HG02870 (cell line): ENCODE data around the gene STAC3.
A peak's percentile ranks its signal among the peaks of the same experiment; 100 is the strongest.

Experiments used
- ATAC-seq: cut with Tn5 transposase; IDR thresholded peaks from one replicate; pipeline ENCODE4 v1.9.1; 2021; ENCODE audit warnings: mild to moderate bottlenecking, moderate library complexity; ENCODE audit not compliant: unreplicated experiment

Gene STAC3

DNA sequence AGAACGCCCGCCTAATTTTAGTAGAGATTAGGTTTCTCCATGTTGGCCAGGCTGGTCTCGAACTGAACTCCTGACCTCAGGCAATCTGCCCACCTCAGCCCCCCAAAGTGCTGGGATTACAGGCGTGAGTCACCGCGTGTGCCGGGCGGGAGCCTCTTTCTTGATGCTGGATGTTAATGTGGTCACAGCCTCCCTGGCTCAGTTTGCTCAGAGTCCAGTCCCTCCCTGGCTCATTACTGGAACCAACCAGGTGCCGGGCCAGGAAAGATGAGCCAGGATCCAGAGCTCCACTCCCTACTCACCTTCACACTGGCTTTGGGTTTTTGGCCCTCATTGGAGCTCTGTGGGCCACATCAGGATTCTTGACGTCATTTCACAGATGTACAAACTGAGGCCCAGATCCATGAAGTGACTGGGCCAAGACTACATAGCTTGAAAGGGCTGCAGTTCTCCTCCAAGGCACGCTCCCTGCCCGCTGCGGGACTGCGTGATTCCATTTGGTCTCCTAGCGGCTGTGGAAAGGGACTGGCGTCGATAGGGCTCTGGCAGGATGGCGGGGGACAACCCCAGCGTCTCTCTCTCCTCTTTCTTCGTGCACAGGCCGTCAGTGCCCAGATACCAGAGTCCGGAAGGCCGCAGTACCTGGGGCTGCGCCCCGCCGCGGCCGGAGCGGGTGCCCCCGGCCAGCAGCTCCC, 26.6 kb downstream of the STAC3 start:
- no peak for ATAC-seq

DNA sequence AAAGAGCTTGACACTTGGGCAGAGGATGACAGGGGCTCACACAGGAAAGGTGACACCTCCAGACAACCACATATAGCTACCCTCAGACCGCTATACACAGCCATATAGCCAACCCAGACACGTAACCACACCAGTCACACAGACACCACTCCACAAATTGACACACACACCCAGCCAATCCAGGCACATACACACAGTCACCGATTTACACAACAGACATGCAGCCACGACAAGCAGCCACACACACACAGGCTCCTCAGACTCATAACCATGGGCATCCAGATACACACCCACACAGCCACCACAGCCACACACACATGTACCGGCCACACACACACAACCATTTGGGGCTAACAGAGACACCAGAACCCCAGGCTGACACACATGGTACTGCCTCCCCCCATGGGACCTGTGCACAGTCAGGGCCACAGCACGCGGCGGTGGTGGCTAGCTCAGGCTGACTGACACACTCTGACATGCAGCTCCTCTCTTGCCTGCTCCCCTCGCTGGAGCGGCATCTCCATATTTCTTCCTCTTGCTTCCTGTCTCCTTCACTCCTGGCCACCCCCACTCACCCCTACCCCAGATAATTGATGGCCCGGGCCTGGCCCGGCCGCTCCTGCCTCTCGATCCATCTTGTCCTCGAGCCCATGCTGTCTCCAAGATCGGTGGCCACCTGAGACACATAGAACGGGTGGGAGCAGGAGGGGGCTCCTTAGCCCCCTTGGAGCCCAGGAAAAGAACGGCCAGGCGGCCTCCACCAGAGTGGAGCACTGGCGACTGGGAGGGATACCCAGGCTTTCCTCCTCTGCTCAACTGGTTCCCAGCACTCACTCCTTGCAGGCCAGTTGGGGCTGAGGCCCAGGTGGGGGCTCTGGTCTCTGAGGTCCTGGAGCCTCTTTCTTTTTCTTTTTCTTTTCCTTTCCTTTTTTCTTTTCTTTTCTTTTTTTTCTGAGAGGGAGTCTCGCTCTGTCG, 27.5 kb downstream of the STAC3 start:
- no peak for ATAC-seq

DNA sequence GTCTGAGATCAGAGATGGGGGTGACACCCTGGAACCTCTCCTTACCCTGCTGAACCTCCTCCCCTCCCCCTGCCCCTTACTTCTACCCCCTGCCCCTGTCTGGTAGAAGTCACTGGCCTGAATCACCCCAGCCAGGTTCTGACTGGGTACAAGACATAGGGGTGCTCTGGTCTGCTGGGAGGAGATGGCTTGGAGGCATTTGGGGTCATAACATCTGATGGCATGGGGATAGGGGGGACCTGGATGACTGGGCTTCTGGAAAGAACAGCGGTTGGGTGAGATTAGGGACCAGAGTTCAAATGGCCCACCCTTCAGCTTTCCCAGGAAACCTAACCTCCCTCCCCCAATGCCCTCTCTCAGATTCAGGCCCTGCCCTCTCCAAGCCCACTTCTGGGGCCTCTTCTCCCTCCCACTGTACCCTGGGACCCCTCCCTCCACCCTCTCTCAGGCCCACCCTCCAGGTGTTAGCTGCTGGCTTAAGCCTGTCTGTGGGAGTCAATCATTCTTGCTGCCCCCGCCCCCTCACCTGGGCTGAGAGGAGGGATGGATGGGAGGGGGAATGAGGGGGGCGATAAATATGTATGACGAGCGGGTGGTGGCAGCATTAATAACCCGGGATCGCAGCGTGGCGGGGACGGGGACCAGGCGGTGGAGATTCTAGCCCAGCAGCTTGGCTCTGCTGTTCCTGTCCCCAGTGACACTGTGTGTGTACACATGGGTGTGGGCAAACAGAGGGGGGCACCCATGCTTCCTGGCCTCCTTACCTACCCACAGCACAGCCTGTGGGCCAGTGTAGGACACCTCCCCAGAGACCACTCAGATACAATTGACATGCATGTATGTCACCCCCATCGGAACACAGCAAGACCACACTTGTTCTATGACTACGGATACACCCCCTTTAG, 28.4 kb downstream of the STAC3 start:
- ATAC-seq: no peak

- ATAC-seq: no peak
These were observed 29.6 kb downstream of the STAC3 start for GRCh38 chr12:57221169-57221917.

- no peak for ATAC-seq
These were observed 30.2 kb downstream of the STAC3 start for GRCh38 chr12:57220770-57221168.

GRCh38 chr12:57219993-57220754, 30.8 kb downstream of the STAC3 start:
- ATAC-seq: no peak

GRCh38 chr12:57219205-57219992, 31.6 kb downstream of the STAC3 start:
- ATAC-seq: no peak

DNA sequence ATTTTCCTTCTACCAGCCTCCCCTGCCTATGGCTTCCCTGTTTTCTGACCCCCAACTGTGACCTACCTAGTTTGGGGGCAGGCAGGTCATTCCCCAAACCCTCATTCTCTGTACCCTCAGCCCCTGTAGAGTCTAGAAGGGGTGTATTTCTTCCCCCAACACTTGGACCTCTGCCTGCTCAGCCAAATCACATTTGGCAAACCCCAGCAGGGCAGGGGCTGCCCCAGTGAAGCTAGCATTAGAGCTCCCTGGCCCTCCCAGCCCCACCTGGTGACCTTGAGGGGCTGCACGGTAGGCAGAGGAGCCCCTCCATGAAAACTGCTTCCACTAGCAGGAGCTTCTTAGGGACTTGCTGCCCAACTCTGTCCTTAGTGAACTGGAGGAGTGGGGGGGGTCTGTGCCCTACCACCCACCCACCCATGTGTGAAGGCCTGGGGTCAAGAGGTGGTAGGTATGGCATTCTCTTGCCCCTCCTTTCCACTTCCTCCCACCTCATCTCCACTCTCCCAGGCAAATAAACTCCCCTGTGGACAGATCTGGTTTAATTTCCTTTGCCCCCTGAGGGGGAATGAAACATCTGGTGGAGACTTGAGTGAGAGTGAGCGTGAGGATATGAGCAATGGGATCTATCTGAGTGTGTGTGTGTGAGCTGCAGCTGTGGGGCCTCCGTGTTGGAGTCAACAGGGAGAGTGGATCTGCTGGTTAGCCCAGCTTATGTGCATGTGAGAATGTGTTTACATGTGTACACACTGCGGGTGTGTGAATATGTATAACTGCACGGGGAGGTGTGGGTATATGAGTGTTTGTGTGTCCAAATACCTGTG, 32.7 kb downstream of the STAC3 start:
- ATAC-seq: no peak

GRCh38 chr12:57216921-57217879, 33.8 kb downstream of the STAC3 start:
- no peak for ATAC-seq

GRCh38 chr12:57216014-57216911, 34.7 kb downstream of the STAC3 start, which contains the start of gene NXPH4:
NXPH4 (plus strand) TSS chr12:57216794; CDS start chr12:57216970, 176 bp downstream.
- no peak for ATAC-seq

DNA sequence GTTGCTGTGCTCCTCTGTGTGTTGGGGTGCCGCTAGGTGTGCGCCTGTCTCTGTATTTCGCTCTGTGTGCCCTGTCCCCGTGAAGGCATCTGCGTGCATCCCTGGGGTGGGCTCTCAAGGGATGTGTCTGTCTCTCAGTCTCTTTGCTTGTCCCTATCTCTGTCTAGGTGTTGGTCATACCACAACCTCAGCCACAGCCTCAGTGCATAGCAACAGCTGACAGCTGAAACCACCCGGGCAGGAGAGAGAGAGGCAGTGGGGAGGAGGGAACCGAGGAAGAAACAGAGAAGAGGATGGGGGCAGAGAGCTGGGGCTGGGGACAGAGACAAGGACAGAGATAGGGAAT, 35.3 kb downstream of the STAC3 start:
- no peak for ATAC-seq

DNA sequence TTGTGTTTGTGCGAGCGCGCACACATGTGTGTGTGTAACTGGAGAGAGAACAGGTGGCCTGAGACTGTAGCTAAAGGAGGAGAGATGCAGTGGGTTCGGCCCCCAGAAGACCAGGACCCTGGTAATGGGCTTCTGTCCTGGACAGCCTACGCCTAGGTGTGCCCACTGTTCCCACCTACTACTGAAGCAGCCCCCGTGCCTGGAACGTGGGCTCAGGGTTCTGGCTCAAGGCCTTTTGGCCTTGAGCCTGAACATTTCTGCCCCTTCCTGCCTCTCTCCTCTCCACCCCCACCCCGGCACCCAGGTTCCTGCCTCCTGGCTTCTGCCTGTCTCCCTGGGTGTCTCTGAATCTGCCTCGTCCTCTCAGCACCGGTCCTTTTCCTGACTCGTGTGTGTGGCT, 35.9 kb downstream of the STAC3 start:
- ATAC-seq: no peak

DNA sequence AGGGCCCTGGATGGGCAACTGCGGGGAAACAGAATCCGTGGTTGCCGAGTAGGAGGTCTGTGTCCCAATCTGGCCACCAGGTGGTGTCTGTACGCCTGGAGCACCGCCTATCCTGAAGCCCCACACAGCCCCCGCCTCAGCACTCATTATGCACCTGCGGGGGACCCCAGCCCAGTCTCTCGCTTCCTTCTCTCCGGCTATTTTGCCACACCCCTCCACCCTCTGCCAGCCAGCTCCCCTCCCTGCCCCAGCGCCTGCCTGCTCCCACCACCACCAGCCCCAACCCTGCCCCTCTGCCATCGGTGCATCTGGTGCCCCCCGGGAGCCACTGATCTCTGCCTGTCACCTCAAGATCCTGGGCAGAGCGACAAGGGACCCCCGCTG, 36.6 kb downstream of the STAC3 start:
- no peak for ATAC-seq

DNA sequence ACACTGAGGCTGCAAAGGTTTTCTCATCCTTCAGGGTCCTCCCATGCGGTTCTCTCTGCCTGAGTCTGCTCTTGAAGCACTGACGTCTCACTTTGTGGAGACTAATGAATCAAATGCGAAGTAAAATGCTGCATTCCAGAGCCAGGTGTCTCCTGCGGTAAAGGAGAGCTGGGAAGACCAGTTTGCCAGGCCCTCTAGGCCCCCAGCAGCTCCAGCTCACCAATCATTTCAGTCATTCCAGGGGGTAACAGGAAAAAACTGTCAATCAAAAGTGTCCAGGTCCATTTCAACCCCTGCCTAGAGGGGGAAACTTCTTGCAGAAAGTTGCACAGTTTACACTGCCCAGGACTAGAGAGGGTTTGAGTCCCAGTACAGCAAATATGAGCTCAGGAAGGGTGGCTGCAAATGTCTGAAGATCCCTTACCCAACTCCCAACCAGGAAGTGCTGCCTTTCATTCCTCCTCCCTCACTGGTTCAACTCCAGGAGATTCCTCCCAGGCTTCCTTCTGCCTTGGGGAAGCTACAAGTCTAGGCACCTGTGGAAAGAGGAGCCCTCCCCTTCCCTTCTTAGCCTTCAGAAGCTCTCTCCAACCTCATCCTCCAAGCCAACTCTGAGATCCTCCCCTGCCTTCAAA, 37.1 kb downstream of the STAC3 start:
- no peak for ATAC-seq

DNA sequence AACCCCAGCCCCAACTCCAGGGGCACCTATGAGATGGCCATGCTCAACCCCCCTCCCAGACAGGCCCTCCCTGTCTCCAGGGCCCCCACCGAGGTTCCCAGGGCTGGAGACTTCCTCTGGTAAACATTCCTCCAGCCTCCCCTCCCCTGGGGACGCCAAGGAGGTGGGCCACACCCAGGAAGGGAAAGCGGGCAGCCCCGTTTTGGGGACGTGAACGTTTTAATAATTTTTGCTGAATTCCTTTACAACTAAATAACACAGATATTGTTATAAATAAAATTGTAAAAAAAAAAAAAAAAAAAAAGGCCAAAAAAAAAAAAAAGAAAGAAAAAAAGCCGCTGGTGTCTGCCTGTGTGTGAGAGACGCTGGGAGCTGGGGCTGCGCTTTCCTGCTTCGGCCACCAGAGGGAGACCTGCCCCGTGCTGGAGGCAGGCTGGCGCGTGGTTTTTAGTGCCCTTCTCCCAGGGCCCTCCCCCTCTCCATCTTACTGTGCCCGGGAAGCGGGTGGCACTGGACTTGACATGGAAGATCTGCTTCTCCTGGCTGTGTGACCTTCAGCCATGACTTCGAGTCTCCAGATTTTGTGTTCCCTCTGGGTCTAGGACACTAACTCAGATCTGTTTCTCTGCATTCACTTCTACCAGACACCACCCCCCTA, 37.8 kb downstream of the STAC3 start:
- ATAC-seq: peak; percentile 47
